Measurements from ENCODE around the gene YTHDC2. TPM values are rescaled to one million over a fixed set of nuclear protein-coding genes. Genes with fewer than 3 reads are reported as not detected.
A peak's percentile ranks its signal among the peaks of the same experiment; 100 is the strongest.
"Not testable (repeated sequence)": the region's sequence is repeated elsewhere in the genome, so short reads cannot be mapped to it uniquely, and the experiment has no call there.

Gene YTHDC2
- polyA plus RNA-seq, 4 donors = 8.1 to 25.8 (median 9.6) TPM

- FAIRE-seq (no peak), DNase-seq (no peak)
- Histone ChIP-seq H3K4me1 (ENCODE audit: control insufficient read depth in 3 of 3, insufficient read depth in 2 of 3, low read depth in 1 of 3, low read length in 2 of 3) (no peaks in the 10 kb centered on the region), H3K4me3 (ENCODE audit: low read depth in 1 of 3, low read length in 3 of 3) (no peak overlapping the region), H3K27ac (ENCODE audit: low read depth in 1 of 3, low read length in 2 of 3) (no peak overlapping the region), H3K27me3 (ENCODE audit: control insufficient read depth in 3 of 3, insufficient read depth in 3 of 3, low read length in 3 of 3) (no peaks in the 10 kb centered on the region), H3K9me3 (ENCODE audit: control insufficient read depth in 2 of 2, insufficient read depth in 1 of 2, low read depth in 1 of 2, low read length in 1 of 2) (no peaks in the 10 kb centered on the region), H3K36me3 (ENCODE audit: control insufficient read depth in 3 of 3, insufficient read depth in 2 of 3, low read depth in 1 of 3, low read length in 3 of 3) (peaks cover 0 to 4% (median 2%) of the 10 kb centered on the region in 3 donors)
- WGBS, 3 donors = 82 to 87% (median 85%) methylated on average over 2 of the region's 2 CpGs
Observed at GRCh38 chr5:113598926-113599325, 85.4 kb downstream of the YTHDC2 start.

DNA sequence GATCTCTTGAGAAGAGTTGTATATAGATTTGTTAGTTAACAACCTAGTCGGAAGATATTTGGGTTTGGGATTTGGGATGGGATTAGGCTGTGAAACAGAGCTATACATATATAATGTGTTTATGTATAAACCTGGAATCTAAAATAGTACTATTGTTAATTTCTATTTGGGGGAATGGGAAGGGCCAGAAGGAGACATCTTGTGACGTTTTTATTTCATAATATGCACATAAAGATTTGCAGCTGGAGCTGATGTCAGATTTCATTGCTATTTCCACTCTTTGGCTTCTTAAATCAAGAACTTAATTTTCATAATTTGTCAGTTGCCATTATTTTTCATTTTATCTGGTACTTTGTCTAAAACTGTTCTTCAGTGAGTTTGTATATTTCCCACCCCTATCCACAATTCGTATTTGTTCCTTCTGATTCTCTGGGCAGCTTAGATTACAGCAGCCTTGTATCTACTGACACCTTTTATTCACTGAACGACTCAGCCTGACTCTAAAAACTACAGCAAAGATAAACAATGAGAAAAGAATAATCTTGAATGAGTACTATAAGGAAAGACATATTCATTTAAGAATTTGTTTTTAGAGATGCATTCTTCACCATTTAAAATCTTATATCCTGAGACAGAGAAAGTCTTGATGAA, 86.9 kb downstream of the YTHDC2 start:
- no peak for FAIRE-seq
- 56 to 63% (median 57%) methylated on average over 4 of the region's 4 CpGs for WGBS, 3 donors
- H3K27ac ChIP-seq (ENCODE audit: low read depth in 1 of 3, low read length in 2 of 3) = no peak overlapping the region

DNA sequence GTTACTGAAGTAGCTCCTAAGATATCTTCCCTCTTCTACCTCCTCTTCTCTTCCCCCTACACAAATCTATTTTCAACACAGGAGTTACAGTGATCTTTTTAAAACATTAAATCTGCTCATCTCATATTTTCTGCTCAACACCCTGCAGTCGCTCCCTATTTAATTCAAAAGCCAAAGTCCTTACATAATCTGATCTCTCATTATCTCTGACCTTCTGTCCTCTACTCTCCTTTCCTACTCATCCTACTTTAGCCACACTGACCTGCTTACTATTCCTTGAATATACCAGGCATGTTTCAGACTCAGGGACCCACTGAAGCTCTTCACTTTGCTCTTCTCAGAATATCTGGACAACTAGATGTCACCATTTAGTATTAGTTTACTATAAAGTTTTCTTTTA, 87.9 kb downstream of the YTHDC2 start:
- Histone ChIP-seq H3K4me3 (ENCODE audit: low read depth in 1 of 3, low read length in 3 of 3) (no peak overlapping the region), H3K9me3 (ENCODE audit: control insufficient read depth in 2 of 2, insufficient read depth in 1 of 2, low read depth in 1 of 2, low read length in 1 of 2) (no peaks in the 10 kb centered on the region), H3K27ac (ENCODE audit: low read depth in 1 of 3, low read length in 2 of 3) (no peak overlapping the region), H3K4me1 (ENCODE audit: control insufficient read depth in 3 of 3, insufficient read depth in 2 of 3, low read depth in 1 of 3, low read length in 2 of 3) (no peaks in the 10 kb centered on the region), H3K36me3 (ENCODE audit: control insufficient read depth in 3 of 3, insufficient read depth in 2 of 3, low read depth in 1 of 3, low read length in 3 of 3) (no peaks in the 10 kb centered on the region), H3K27me3 (ENCODE audit: control insufficient read depth in 3 of 3, insufficient read depth in 3 of 3, low read length in 3 of 3) (peaks cover 0 to 3% (median 2%) of the 10 kb centered on the region in 3 donors)
- WGBS, 3 donors = 17 to 61% (median 55%) methylated on average over 1 of the region's 1 CpG
- FAIRE-seq (no peak), DNase-seq (no peak)

More for the DNA sequence above, 86.9 kb downstream of the YTHDC2 start:
- Histone ChIP-seq H3K27me3 (ENCODE audit: control insufficient read depth in 3 of 3, insufficient read depth in 3 of 3, low read length in 3 of 3) (peaks cover 0 to 2% (median 0%) of the 10 kb centered on the region in 3 donors), H3K4me1 (ENCODE audit: control insufficient read depth in 3 of 3, insufficient read depth in 2 of 3, low read depth in 1 of 3, low read length in 2 of 3) (no peaks in the 10 kb centered on the region), H3K4me3 (ENCODE audit: low read depth in 1 of 3, low read length in 3 of 3) (no peak overlapping the region), H3K9me3 (ENCODE audit: control insufficient read depth in 2 of 2, insufficient read depth in 1 of 2, low read depth in 1 of 2, low read length in 1 of 2) (no peaks in the 10 kb centered on the region), H3K36me3 (ENCODE audit: control insufficient read depth in 3 of 3, insufficient read depth in 2 of 3, low read depth in 1 of 3, low read length in 3 of 3) (peaks cover 0 to 4% (median 2%) of the 10 kb centered on the region in 3 donors)
- DNase-seq = no peak

DNA sequence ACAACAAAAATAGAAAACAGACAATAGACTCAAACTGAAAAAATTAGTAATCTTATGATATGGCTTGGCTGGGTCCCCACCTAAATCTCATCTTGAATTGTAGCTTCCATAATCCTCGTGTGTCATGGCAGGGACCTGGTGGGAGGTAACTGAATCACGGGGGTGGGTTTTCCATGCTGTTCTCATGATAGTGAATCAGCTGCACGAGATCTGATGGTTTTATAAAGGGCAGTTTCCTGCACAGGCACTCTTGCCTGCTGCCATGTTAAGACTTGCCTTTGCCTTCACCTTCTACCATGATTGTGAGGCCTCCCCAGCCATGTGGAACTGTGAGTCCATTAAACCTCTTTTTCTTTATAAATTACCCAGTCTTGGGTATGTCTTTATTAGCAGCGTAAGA, 89.8 kb downstream of the YTHDC2 start:
- not testable (repeated sequence) for H3K9me3 ChIP-seq (ENCODE audit: control insufficient read depth in 2 of 2, insufficient read depth in 1 of 2, low read depth in 1 of 2, low read length in 1 of 2); FAIRE-seq; H3K27me3 ChIP-seq (ENCODE audit: control insufficient read depth in 3 of 3, insufficient read depth in 3 of 3, low read length in 3 of 3); H3K4me3 ChIP-seq (ENCODE audit: low read depth in 1 of 3, low read length in 3 of 3); H3K27ac ChIP-seq (ENCODE audit: low read depth in 1 of 3, low read length in 2 of 3); H3K36me3 ChIP-seq (ENCODE audit: control insufficient read depth in 3 of 3, insufficient read depth in 2 of 3, low read depth in 1 of 3, low read length in 3 of 3); H3K4me1 ChIP-seq (ENCODE audit: control insufficient read depth in 3 of 3, insufficient read depth in 2 of 3, low read depth in 1 of 3, low read length in 2 of 3); DNase-seq
- WGBS, 3 donors = 70 to 79% (median 79%) methylated on average over 4 of the region's 4 CpGs

DNA sequence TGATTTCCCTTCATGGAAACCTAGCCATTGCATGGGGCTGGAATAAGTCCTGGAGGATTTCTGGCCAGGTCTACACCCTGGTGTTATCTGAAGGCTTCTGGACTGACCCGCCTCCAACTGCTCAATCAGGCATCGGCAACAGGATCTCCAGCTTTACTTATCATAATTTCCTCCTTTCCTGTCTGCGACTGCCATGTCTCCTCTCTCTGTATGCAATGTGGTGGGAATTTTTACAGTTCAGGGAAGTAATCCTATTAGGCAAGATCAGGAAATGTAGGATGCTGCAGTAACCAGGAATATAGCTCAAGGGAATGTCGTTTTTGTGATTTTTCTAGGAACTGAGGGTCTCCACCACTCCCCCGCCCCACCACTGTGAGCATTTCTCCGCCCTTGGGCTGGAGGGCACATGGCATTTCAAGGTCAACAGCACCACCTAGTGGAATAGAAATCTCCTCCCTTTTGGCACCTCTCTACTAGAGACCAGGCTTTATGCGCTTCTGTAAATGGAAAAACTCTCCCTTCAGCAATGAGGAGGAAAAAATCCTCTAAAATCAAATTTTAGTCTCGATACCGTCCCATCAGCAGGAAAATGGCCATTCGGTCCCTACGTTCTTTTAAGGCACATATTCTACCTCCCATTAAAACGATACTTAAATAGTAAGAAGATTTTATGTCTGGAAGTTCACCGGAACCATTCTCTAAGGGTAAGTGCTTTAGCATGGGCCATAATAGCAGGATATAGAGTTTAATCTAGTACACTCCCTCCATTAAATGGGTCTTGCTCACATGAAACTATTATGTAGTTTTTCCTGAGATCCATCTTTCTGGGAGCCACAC, 93.0 kb downstream of the YTHDC2 start:
- H3K9me3 ChIP-seq (ENCODE audit: control insufficient read depth in 2 of 2, insufficient read depth in 1 of 2, low read depth in 1 of 2, low read length in 1 of 2) = peaks cover 0 to 3% of the 10 kb centered on the region in 2 donors
- FAIRE-seq (no peak), DNase-seq (peak; percentile 35 to 46)
- H3K27me3 ChIP-seq (ENCODE audit: control insufficient read depth in 3 of 3, insufficient read depth in 3 of 3, low read length in 3 of 3) = peaks cover 0 to 3% (median 2%) of the 10 kb centered on the region in 3 donors
- no peak overlapping the region for H3K4me3 ChIP-seq (ENCODE audit: low read depth in 1 of 3, low read length in 3 of 3)
- no peaks in the 10 kb centered on the region for H3K4me1 ChIP-seq (ENCODE audit: control insufficient read depth in 3 of 3, insufficient read depth in 2 of 3, low read depth in 1 of 3, low read length in 2 of 3)
- WGBS, 3 donors = 35 to 52% (median 51%) methylated on average over 13 of the region's 13 CpGs
- H3K27ac ChIP-seq (ENCODE audit: low read depth in 1 of 3, low read length in 2 of 3) = no peak overlapping the region
- no peaks in the 10 kb centered on the region for H3K36me3 ChIP-seq (ENCODE audit: control insufficient read depth in 3 of 3, insufficient read depth in 2 of 3, low read depth in 1 of 3, low read length in 3 of 3)

- no peak overlapping the region for H3K27ac ChIP-seq (ENCODE audit: low read depth in 1 of 3, low read length in 2 of 3)
- no peaks in the 10 kb centered on the region for H3K4me1 ChIP-seq (ENCODE audit: control insufficient read depth in 3 of 3, insufficient read depth in 2 of 3, low read depth in 1 of 3, low read length in 2 of 3)
- WGBS, 3 donors = 68 to 69% (median 68%) methylated on average over 3 of the region's 3 CpGs
- H3K4me3 ChIP-seq (ENCODE audit: low read depth in 1 of 3, low read length in 3 of 3) = no peak overlapping the region
- FAIRE-seq (no peak), DNase-seq (no peak)
- peaks cover 0 to 3% of the 10 kb centered on the region in 2 donors for H3K9me3 ChIP-seq (ENCODE audit: control insufficient read depth in 2 of 2, insufficient read depth in 1 of 2, low read depth in 1 of 2, low read length in 1 of 2)
- H3K36me3 ChIP-seq (ENCODE audit: control insufficient read depth in 3 of 3, insufficient read depth in 2 of 3, low read depth in 1 of 3, low read length in 3 of 3) = no peaks in the 10 kb centered on the region
- peaks cover 0 to 3% (median 2%) of the 10 kb centered on the region in 3 donors for H3K27me3 ChIP-seq (ENCODE audit: control insufficient read depth in 3 of 3, insufficient read depth in 3 of 3, low read length in 3 of 3)
Observed at GRCh38 chr5:113607361-113607760, 93.9 kb downstream of the YTHDC2 start.

DNA sequence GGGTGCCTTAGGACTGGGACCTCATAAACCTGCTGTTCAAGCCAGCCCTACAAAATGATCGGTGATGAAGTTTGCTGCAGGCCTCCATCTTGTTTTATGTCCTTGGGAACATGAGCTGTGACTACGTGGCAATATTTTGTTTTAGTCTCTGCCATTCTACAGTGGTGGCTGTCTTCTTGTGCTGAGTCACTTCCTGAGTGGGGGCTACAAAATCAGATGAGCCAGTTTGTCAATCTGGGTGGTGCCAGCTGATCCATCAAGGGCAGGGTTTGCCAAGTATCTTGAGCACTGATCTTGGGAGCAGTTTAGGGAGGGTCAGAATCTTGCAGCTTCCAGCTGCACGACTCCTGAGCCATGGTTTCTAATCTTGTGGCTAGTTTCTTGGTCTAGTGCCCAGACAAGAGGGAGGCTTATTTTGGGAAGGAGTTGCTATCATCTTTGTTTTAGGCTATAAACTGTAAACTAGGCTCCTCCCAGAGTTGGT, 94.7 kb downstream of the YTHDC2 start:
- Histone ChIP-seq H3K4me3 (ENCODE audit: low read depth in 1 of 3, low read length in 3 of 3) (no peak overlapping the region), H3K9me3 (ENCODE audit: control insufficient read depth in 2 of 2, insufficient read depth in 1 of 2, low read depth in 1 of 2, low read length in 1 of 2) (peaks cover 0 to 3% of the 10 kb centered on the region in 2 donors), H3K27ac (ENCODE audit: low read depth in 1 of 3, low read length in 2 of 3) (no peak overlapping the region), H3K4me1 (ENCODE audit: control insufficient read depth in 3 of 3, insufficient read depth in 2 of 3, low read depth in 1 of 3, low read length in 2 of 3) (no peaks in the 10 kb centered on the region), H3K27me3 (ENCODE audit: control insufficient read depth in 3 of 3, insufficient read depth in 3 of 3, low read length in 3 of 3) (peaks cover 0 to 4% (median 3%) of the 10 kb centered on the region in 3 donors), H3K36me3 (ENCODE audit: control insufficient read depth in 3 of 3, insufficient read depth in 2 of 3, low read depth in 1 of 3, low read length in 3 of 3) (no peaks in the 10 kb centered on the region)
- FAIRE-seq (no peak), DNase-seq (no peak)
- WGBS, 3 donors = 56 to 62% (median 61%) methylated on average over 3 of the region's 3 CpGs

DNA sequence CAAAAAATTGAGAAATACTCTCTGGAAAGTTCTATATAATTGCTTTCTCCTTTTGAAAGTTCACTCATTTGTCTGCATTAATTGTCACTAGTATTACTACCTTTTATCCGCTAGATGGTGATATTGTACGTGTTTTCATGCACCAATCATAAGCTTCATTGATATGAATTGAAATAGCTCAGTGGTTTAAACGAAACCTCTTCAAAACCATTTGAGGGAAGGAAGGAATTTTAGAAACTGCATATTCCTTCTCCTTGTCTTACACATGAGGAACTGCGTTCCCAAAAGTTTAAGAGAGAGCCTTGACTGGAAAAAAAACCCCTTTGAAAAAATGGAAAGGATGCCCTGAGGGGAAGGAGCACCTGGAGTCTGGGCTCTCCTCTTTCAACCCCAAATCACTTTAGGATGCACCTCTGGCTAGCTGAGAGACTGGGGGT, 98.6 kb downstream of the YTHDC2 start:
- 1 to 2% (median 2%) methylated on average over 4 of the region's 4 CpGs for WGBS, 3 donors
- Histone ChIP-seq H3K36me3 (ENCODE audit: control insufficient read depth in 3 of 3, insufficient read depth in 2 of 3, low read depth in 1 of 3, low read length in 3 of 3) (no peaks in the 10 kb centered on the region), H3K4me1 (ENCODE audit: control insufficient read depth in 3 of 3, insufficient read depth in 2 of 3, low read depth in 1 of 3, low read length in 2 of 3) (no peaks in the 10 kb centered on the region), H3K27ac (ENCODE audit: low read depth in 1 of 3, low read length in 2 of 3) (no peak overlapping the region), H3K27me3 (ENCODE audit: control insufficient read depth in 3 of 3, insufficient read depth in 3 of 3, low read length in 3 of 3) (peaks cover 0 to 3% (median 0%) of the 10 kb centered on the region in 3 donors), H3K9me3 (ENCODE audit: control insufficient read depth in 2 of 2, insufficient read depth in 1 of 2, low read depth in 1 of 2, low read length in 1 of 2) (peaks cover 0 to 1% of the 10 kb centered on the region in 2 donors), H3K4me3 (ENCODE audit: low read depth in 1 of 3, low read length in 3 of 3) (no peak overlapping the region)
- FAIRE-seq (peak; percentile 30), DNase-seq (peak; percentile 26 to 35)
